Middle frontal gyrus (tissue), 1 donor: ENCODE results near the gene CDC73.
"Not testable (repeated sequence)": the region's sequence is repeated elsewhere in the genome, so short reads cannot be mapped to it uniquely, and the experiment has no call there.

Experiments
- DNase-seq: peaks from one replicate; pipeline ENCODE4 v3.0.0-alpha.2; 2015; ENCODE audit warnings: low spot score; ENCODE audit errors: extremely low spot score

The CDC73 gene

GRCh38 chr1:193113992-193114332 is 7.9 kb upstream of the CDC73 start:
- DNase-seq: no peak

DNA sequence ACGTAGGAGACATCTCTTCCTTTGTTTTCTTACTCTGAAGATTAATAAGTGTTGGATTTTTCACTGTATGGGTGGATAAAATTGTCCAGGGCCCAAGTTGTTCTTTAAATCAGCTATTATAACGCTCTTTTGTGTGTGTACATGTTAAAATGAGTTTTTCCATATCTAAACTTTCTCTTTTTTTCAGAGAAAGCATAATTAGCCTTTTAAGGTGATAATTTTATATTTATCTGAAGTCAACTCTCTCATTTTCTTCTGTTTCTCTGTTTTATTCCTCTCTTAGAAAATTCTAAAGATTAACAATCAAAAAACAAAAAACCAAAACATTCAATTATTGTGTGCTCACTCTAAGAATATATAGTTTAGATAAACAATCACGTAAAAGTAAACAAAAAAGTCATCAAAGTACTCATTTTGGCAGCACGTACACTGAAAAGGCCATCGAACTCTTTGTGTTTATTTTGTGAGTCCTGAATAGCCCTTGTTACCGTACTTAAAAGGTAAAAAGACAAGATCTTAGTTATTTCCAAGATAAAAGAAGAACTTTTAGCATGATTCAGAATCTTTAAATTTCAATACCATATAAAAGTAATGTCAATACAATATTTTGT is 7.2 kb upstream of the CDC73 start:
- no peak for DNase-seq

- DNase-seq: no peak
Observed at GRCh38 chr1:193115629-193116227, 6.1 kb upstream of the CDC73 start.

DNA sequence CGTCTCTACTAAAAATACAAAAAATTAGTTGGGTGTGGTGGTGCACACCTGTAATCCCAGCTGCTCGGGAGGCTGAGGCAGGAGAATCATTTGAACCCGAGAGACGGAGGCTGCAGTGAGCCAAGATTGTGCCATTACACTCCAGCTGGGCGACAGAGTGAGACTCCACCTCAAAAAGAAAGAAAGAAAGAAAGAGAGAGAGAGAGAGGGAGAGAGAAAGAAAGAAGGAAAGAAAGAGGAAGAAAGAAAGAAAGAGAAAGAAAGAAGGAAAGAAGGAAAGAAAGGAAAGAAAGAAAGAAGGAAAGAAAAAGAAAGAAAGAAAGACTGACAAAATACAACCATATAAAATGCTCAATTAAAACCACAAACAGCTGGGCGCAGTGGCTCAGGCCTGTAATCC is 4.7 kb upstream of the CDC73 start:
- not testable (repeated sequence) for DNase-seq

- DNase-seq: no peak
Observed at GRCh38 chr1:193118194-193118593, 3.6 kb upstream of the CDC73 start.

GRCh38 chr1:193118803-193119730 is 2.8 kb upstream of the CDC73 start:
- DNase-seq: no peak

GRCh38 chr1:193120604-193121166 is 1.1 kb upstream of the CDC73 start:
- DNase-seq: no peak

DNA sequence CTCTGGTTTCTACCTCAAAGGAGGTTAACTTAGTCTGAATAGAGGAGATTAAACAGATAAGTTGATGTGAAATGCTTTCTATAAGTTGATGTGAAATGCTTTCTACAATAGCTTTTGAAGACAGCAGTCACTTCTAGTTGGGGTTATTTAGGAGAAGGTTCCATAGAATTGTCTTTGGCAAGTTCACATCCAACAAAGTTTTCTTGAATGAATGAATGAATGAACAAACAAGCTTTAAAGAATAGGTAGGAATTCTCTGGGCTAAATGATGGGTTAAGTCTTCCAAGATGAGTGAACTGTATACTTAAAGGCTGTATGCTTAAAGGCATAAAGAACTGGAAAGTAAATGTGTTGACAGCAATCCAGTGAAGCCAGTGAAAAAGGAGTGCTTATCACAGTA is 1.9 kb downstream of the CDC73 start:
- DNase-seq: no peak

- DNase-seq: no peak
Observed at GRCh38 chr1:193125369-193125768, 3.5 kb downstream of the CDC73 start.

DNA sequence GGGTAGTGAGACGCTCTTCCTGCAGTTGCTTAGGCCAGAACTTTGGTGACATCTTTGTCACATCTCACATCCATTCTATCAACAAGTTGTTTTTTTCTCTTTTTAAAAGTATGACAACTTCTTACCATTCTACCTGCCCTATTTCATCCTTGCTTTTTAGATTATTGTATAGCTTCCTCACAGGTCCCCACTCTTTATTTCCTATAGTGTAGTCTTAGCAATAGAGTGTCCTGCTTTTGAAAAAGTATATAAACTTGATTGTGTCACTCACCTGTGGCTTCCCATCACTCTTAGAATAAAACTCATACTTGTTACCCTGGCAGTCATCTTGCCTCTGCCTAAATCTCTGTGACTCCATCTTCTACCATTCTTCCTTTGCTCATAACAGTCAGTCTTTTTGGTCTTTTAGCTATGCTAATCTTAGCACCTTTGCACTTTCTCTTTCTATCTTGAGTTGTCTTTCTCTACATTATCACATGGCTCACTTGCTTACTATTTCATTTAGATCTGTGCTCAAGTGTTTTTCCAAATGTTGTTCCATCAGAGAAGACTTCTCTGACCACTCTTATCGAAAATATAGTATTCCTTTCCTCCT is 9.5 kb downstream of the CDC73 start:
- no peak for DNase-seq

DNA sequence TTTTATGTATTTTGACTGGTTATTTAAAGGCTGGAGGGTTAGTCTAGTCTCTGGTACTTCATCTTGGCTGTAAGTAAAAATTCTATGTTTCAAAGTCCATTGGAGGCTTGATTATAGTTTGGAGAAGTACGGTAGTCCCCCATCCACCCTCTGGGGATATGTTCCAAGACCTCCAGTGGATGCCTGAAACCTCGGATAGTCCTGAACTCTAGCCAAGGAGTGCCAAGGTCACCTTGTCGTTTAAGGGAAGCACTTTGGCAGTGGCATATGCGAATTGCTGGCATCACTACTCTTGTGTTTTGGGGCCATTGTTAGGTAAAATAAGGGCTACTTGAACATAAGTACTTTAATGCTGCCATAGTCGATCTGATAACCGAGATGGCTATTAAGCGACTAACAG is 18.4 kb downstream of the CDC73 start:
- no peak for DNase-seq

DNA sequence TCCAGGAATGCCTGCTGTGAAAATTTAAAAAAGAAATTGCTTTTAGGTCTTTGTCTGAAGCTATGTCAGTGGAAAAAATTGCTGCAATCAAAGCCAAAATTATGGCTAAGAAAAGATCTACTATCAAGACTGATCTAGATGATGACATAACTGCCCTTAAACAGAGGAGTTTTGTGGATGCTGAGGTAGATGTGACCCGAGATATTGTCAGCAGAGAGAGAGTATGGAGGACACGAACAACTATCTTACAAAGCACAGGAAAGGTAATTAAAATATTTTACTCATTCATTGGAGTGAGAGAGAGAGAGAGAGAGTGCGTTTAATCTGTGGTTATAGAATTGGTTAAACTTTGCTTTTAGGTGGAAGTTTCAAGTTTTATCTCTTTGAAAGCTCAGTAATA is 20.0 kb downstream of the CDC73 start:
- no peak for DNase-seq

GRCh38 chr1:193142409-193142808 is 20.6 kb downstream of the CDC73 start:
- no peak for DNase-seq

- no peak for DNase-seq
Observed at GRCh38 chr1:193143285-193143684, 21.5 kb downstream of the CDC73 start.

- no peak for DNase-seq
Observed at GRCh38 chr1:193144361-193144938, 22.6 kb downstream of the CDC73 start.

DNA sequence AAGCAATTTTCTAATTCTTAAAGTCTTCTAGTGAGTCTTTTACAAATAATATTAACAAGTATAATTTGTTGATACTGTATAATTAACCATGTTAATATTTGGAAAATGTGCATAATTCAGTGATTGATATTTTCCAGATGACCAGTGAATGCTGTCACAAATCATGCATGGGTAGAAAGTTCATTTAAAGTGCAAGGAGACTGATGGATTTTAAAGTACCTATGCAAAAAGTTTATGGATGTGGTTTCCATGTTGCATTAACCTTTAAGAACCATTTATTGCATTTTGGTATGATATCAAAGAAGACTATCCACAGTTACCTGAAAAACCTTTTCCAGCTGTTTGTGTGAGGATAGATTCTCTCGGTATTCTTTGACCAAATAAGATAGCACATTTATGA is 23.2 kb downstream of the CDC73 start:
- DNase-seq: no peak

DNA sequence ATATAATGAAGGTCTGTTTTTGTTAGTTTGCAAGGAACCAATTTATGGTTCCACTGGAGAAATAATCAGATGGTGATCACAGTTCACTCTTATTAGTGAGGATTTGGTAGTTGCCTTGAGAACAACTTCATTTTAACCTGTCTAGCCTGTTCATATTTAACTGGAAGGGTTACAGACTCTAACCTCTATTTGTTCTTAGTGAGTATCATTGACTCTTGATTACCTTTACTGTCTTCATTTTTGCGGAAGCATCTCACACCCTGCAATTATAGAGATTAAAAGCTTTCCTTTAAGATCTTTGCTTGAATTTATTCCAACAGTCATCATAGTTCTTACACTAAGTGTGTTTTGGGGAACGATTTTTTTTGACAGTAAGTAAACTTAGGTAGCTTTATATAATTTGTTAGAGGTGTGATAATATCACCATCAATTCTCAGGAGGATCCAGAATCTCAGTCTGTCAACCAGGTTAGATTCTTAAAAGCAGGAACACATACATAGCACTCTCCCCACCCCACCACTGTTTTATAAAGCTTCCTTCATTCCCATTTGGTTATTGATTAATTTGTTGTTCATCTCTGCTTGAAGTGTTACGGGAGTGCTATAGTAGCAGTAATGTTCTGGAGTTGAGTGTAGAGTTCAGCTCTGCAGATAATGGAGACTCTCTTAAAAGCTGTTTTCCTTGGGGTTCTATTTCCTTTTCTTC is 34.4 kb downstream of the CDC73 start:
- DNase-seq: no peak

- no peak for DNase-seq
Observed at GRCh38 chr1:193156822-193157142, 35.0 kb downstream of the CDC73 start.

- no peak for DNase-seq
Observed at GRCh38 chr1:193157360-193157759, 35.5 kb downstream of the CDC73 start.

- DNase-seq: no peak
Observed at GRCh38 chr1:193176113-193176512, 54.3 kb downstream of the CDC73 start.

DNA sequence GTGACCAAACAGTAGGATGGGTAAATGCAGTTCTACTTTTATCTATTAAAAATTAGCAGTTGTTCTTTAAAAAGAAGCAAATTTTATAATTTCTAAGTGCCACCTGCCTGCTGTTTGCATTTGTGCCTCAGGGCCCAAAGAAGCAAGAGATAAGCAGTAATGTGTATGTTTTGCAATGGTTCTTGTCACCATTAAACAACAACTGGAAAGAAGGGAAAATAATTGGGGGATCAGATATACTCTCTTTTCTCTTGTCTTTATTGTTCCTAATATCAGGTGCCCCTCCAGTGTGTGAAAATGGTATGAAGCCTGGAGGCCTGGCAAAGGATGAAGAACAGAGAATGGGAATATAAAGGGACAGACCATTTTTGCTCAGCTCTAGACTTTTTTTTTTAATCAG is 55.0 kb downstream of the CDC73 start:
- DNase-seq: no peak
